Ovary (tissue), 9 donors: ENCODE results near the gene SDK1. TPM values are rescaled to one million over a fixed set of nuclear protein-coding genes. Genes with fewer than 3 reads are reported as not detected.

Experiments used
- DNase-seq, 5 donors: peaks; one replicate each; pipeline ENCODE4 v3.0.0-alpha.2; 2019 to 2020
- H3K27ac ChIP-seq, 2 donors: fragments of 200-600 bp; one replicate each; pipeline versions ENCODE4 v1.5.1 to v1.8.0; 2019 to 2022
- H3K27me3 ChIP-seq: fragments of 200-600 bp; one replicate; pipeline ENCODE4 v1.8.0; 2022
- H3K36me3 ChIP-seq: fragments of 200-600 bp; sonication (generic); one replicate; pipeline ENCODE4 v1.5.1; 2019
- H3K4me1 ChIP-seq: one replicate; pipeline ENCODE4 v1.8.1; 2013; ENCODE audit warnings: mild to moderate bottlenecking, moderate library complexity; ENCODE audit not compliant: insufficient read depth
- H3K4me3 ChIP-seq: fragments of 200-600 bp; sonication (generic); one replicate; pipeline ENCODE4 v1.5.1; 2017
- H3K9me3 ChIP-seq, 2 donors: fragments of 200-600 bp in 1 of 2; sonication (generic) in 1 of 2; one replicate each; pipeline versions ENCODE4 v1.5.1 to v1.8.1; 2013 to 2019; ENCODE audit warnings: mild to moderate bottlenecking in 1 of 2, moderate library complexity in 1 of 2
- EP300 ChIP-seq: sonication (generic); formaldehyde crosslinking; IDR thresholded peaks from one replicate; pipeline ENCODE4 v1.6.1; 2017; ENCODE audit warnings: antibody characterized with exemption
- POLR2A ChIP-seq: fragments of 450-650 bp; IDR thresholded peaks from one replicate; pipeline ENCODE4 v1.6.1; 2017; ENCODE audit warnings: antibody characterized with exemption, mild to moderate bottlenecking, moderate library complexity
- WGBS, 3 donors: extraction: QIAGEN DNeasy Blood & Tissue Kit in 1 of 3; methylation state at CpG; one replicate each; pipeline versions ENCODE4 v1.1.5 to v1.1.7; 2013 to 2017; 5-methylcytosine and 5-hydroxymethylcytosine counted together
- intact Hi-C, 4 donors: fragments of 100-400 bp; cut with DNase I; formaldehyde crosslinking; loops; one replicate each; pipeline versions ENCODE4 v1.11.0 to v1.15.1; 2022 to 2023
- polyA plus RNA-seq, 2 donors: library from polyadenylated mRNA; stranded (reverse); fragments of 200-250 nt in 1 of 2; fragments of 350-450 nt in 1 of 2; fragmentation: Illumina TruSeq in 1 of 2; extraction: RNeasy Lipid Tissue Mini Kit (QIAGEN cat#74804) in 1 of 2; gene quantifications; one replicate each; pipeline ENCODE4 v1.2.3, GENCODE V29; 2013 to 2014
- total RNA-seq, 7 donors: library from RNA; depleted of rRNA in 2 of 7; stranded (reverse); fragments of >200 nt in 2 of 7; fragmentation: NEBNext Ultra II Directional in 3 of 7; extraction: Animal tissue kit (Norgen Biotek cat#: 25700) in 3 of 7; gene quantifications; one replicate each; pipeline versions ENCODE4 v1.1.0 to v1.2.4, GENCODE V29; 2016 to 2023
- TF ChIP-seq, protein P1 (sequence below), 3 donors: fragments of 450-650 bp in 2 of 3; fragments of 200-600 bp in 1 of 3; IDR thresholded peaks; one replicate each; pipeline versions ENCODE4 v1.5.1 to v1.8.0; 2016 to 2022; ENCODE audit warnings: antibody characterized with exemption in 3 of 3, mild to moderate bottlenecking in 1 of 3
- donor health status: DM: no; HTN: no; CAD: no; lungs with moderate emphysema.
- donor health status: DM: no; HTN: no; CAD: no.
- donor health status: Bipolar disorder and iron deficiency.
- donor health status: DM: yes; HTN: yes; CAD: no.
- donor health status: DM: no; HTN: no; CAD: no.
- donor health status: DM: yes; HTN: yes; CAD: no.

Gene SDK1
- total and polyA plus RNA-seq, 9 donors = 1.2 to 13.3 (median 4.4) TPM

DNA sequence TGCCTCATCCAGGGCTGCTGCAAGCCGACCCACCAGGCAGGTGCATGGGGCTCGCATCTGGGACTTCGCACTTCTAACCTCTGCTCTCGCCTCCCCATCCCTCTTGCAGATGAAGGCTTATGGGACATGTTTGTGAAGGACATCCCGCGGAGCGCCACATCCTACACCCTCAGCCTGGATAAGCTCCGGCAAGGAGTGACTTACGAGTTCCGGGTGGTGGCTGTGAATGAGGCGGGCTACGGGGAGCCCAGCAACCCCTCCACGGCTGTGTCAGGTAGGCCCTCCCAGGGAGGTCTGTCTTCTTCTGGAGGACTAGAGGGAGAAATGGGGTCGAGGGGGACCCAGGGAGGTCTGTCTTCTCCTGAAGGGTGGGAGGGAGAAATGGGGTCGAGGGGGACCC is 932.1 kb downstream of the SDK1 start:
- Histone ChIP-seq H3K9me3 (no peaks in the 10 kb centered on the region), H3K36me3 (no peaks in the 10 kb centered on the region), H3K4me3 (no peak overlapping the region), H3K27me3 (no peaks in the 10 kb centered on the region), H3K4me1 (peaks cover 1% of the 10 kb centered on the region), H3K27ac (no peak overlapping the region)
- no peak for DNase-seq
- 86 to 90% (median 89%) methylated on average over 15 of the region's 15 CpGs for WGBS, 3 donors
- intact Hi-C loops = no loop called here
- TF ChIP-seq POLR2A = no peak
- TF ChIP-seq EP300 = no peak
- TF ChIP-seq, protein P1, sequence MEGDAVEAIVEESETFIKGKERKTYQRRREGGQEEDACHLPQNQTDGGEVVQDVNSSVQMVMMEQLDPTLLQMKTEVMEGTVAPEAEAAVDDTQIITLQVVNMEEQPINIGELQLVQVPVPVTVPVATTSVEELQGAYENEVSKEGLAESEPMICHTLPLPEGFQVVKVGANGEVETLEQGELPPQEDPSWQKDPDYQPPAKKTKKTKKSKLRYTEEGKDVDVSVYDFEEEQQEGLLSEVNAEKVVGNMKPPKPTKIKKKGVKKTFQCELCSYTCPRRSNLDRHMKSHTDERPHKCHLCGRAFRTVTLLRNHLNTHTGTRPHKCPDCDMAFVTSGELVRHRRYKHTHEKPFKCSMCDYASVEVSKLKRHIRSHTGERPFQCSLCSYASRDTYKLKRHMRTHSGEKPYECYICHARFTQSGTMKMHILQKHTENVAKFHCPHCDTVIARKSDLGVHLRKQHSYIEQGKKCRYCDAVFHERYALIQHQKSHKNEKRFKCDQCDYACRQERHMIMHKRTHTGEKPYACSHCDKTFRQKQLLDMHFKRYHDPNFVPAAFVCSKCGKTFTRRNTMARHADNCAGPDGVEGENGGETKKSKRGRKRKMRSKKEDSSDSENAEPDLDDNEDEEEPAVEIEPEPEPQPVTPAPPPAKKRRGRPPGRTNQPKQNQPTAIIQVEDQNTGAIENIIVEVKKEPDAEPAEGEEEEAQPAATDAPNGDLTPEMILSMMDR (IDR thresholded peaks at IDR 0.05) = no peak

- TF ChIP-seq, protein P1 (IDR thresholded peaks at IDR 0.05) = no peak
- TF ChIP-seq POLR2A (no peak), EP300 (no peak)
- Histone ChIP-seq H3K36me3 (no peaks in the 10 kb centered on the region), H3K4me3 (no peak overlapping the region), H3K9me3 (no peaks in the 10 kb centered on the region), H3K4me1 (no peaks in the 10 kb centered on the region), H3K27me3 (no peaks in the 10 kb centered on the region), H3K27ac (no peak overlapping the region)
- no peak for DNase-seq
- intact Hi-C loops = no loop called here
- 84 to 90% (median 86%) methylated on average over 26 of the region's 26 CpGs for WGBS, 3 donors
Observed at GRCh38 chr7:4233621-4234497, 932.8 kb downstream of the SDK1 start.

- Histone ChIP-seq H3K27ac (no peak overlapping the region), H3K4me1 (no peaks in the 10 kb centered on the region), H3K27me3 (no peaks in the 10 kb centered on the region), H3K4me3 (no peak overlapping the region), H3K36me3 (no peaks in the 10 kb centered on the region), H3K9me3 (no peaks in the 10 kb centered on the region)
- TF ChIP-seq EP300 = no peak
- TF ChIP-seq POLR2A = no peak
- TF ChIP-seq, protein P1 (IDR thresholded peaks at IDR 0.05) = no peak
- intact Hi-C loops = no loop called here
- no peak for DNase-seq
- 86 to 88% (median 87%) methylated on average over 12 of the region's 12 CpGs for WGBS, 3 donors
Observed at GRCh38 chr7:4234498-4234855, 933.4 kb downstream of the SDK1 start.

GRCh38 chr7:4234886-4235285 is 933.8 kb downstream of the SDK1 start:
- no peaks in the 10 kb centered on the region for H3K9me3 ChIP-seq
- TF ChIP-seq POLR2A = no peak
- no peak for TF ChIP-seq EP300
- TF ChIP-seq, protein P1 (IDR thresholded peaks at IDR 0.05) = no peak
- no peaks in the 10 kb centered on the region for H3K36me3 ChIP-seq
- H3K4me3 ChIP-seq = no peak overlapping the region
- no peaks in the 10 kb centered on the region for H3K27me3 ChIP-seq
- DNase-seq = no peak
- 90 to 94% (median 92%) methylated on average over 9 of the region's 9 CpGs for WGBS, 3 donors
- intact Hi-C loops = no loop called here
- H3K4me1 ChIP-seq = no peaks in the 10 kb centered on the region
- H3K27ac ChIP-seq = no peak overlapping the region
